Measurements from ENCODE around the gene GAS2L2.

Gene GAS2L2

GRCh38 chr17:35730400-35731005 is 22.5 kb downstream of the GAS2L2 start:
- no peak overlapping the region for H4K8ac ChIP-seq (ENCODE audit: low read length)
- no peak overlapping the region for H3K23ac ChIP-seq (ENCODE audit: low read length in 2 of 2)
- no peak overlapping the region for H2BK15ac ChIP-seq (ENCODE audit: low read depth, poor library complexity, severe bottlenecking)
- WGBS: 72% methylated on average over 10 of the region's 10 CpGs
- H2BK5ac ChIP-seq (ENCODE audit: low read depth, low read length, poor library complexity, severe bottlenecking): no peak overlapping the region
- peaks cover 10 to 15% of the 10 kb centered on the region in 2 experiments for H3K36me3 ChIP-seq (ENCODE audit: control insufficient read depth in 1 of 2, insufficient read depth in 2 of 2, low read depth in 1 of 2, low read length in 2 of 2)
- H2AFZ ChIP-seq (ENCODE audit: low read depth, low read length): no peak overlapping the region
- DNase-seq: no peak
- peaks cover 35% of the 10 kb centered on the region for H3K4me1 ChIP-seq (ENCODE audit: control insufficient read depth, insufficient read depth, low read depth, low read length)
- H2BK12ac ChIP-seq (ENCODE audit: low read length in 2 of 2): no peak overlapping the region
- no peak overlapping the region for H2BK120ac ChIP-seq (ENCODE audit: low read depth, low read length)
- H3K18ac ChIP-seq (ENCODE audit: low read depth in 1 of 2, low read length in 2 of 2): no peak overlapping the region
- no peak overlapping the region for H4K91ac ChIP-seq (ENCODE audit: low read length)
- H3K4me3 ChIP-seq (ENCODE audit: insufficient read depth in 1 of 2, low read depth in 1 of 2, low read length in 2 of 2): peak overlapping the region in 1 of 2 experiments; percentile 69
- H3K14ac ChIP-seq (ENCODE audit: low read length in 2 of 2): no peak overlapping the region
- no peak overlapping the region for H3K27ac ChIP-seq (ENCODE audit: low read length, poor library complexity, severe bottlenecking)
- no peak overlapping the region for H3K9ac ChIP-seq (ENCODE audit: low read length)
- no peak overlapping the region for H3K4ac ChIP-seq (ENCODE audit: low read depth in 1 of 2, low read length in 2 of 2)
- peaks cover 0 to 42% of the 10 kb centered on the region in 2 experiments for H3K27me3 ChIP-seq (ENCODE audit: control insufficient read depth in 1 of 2, insufficient read depth in 1 of 2, low read length in 2 of 2)
- peaks cover 7% of the 10 kb centered on the region for H3K79me1 ChIP-seq (replicated peaks; ENCODE audit: low read length, poor library complexity, severe bottlenecking)
- no peak overlapping the region for H3K4me2 ChIP-seq (ENCODE audit: low read length, poor library complexity, severe bottlenecking)
- H2AK5ac ChIP-seq (ENCODE audit: low read length, severe bottlenecking): no peak overlapping the region
- no peaks in the 10 kb centered on the region for H3K9me3 ChIP-seq (ENCODE audit: control insufficient read depth, low read length)

- no peak for DNase-seq
- Histone ChIP-seq H2BK12ac (ENCODE audit: low read length in 2 of 2) (no peak overlapping the region), H2BK120ac (ENCODE audit: low read depth, low read length) (no peak overlapping the region), H2BK15ac (ENCODE audit: low read depth, poor library complexity, severe bottlenecking) (no peak overlapping the region), H3K23ac (ENCODE audit: low read length in 2 of 2) (no peak overlapping the region), H3K18ac (ENCODE audit: low read depth in 1 of 2, low read length in 2 of 2) (no peak overlapping the region), H3K4me1 (ENCODE audit: control insufficient read depth, insufficient read depth, low read depth, low read length) (peaks cover 39% of the 10 kb centered on the region), H3K27ac (ENCODE audit: low read length, poor library complexity, severe bottlenecking) (no peak overlapping the region), H2AFZ (ENCODE audit: low read depth, low read length) (no peak overlapping the region), H3K4me3 (ENCODE audit: insufficient read depth in 1 of 2, low read depth in 1 of 2, low read length in 2 of 2) (no peak overlapping the region), H3K4ac (ENCODE audit: low read depth in 1 of 2, low read length in 2 of 2) (peak overlapping the region in 1 of 2 experiments; percentile 35), H3K27me3 (ENCODE audit: control insufficient read depth in 1 of 2, insufficient read depth in 1 of 2, low read length in 2 of 2) (peaks cover 0 to 38% of the 10 kb centered on the region in 2 experiments), H4K8ac (ENCODE audit: low read length) (no peak overlapping the region), H3K79me1 (replicated peaks; ENCODE audit: low read length, poor library complexity, severe bottlenecking) (peaks cover 9% of the 10 kb centered on the region), H2BK5ac (ENCODE audit: low read depth, low read length, poor library complexity, severe bottlenecking) (no peak overlapping the region), H3K4me2 (ENCODE audit: low read length, poor library complexity, severe bottlenecking) (no peak overlapping the region), H4K91ac (ENCODE audit: low read length) (no peak overlapping the region), H3K36me3 (ENCODE audit: control insufficient read depth in 1 of 2, insufficient read depth in 2 of 2, low read depth in 1 of 2, low read length in 2 of 2) (peaks cover 16 to 26% of the 10 kb centered on the region in 2 experiments), H3K14ac (ENCODE audit: low read length in 2 of 2) (no peak overlapping the region), H2AK5ac (ENCODE audit: low read length, severe bottlenecking) (no peak overlapping the region), H3K9me3 (ENCODE audit: control insufficient read depth, low read length) (no peaks in the 10 kb centered on the region), H3K9ac (ENCODE audit: low read length) (no peak overlapping the region)
- WGBS: 63% methylated on average over 4 of the region's 4 CpGs
Measured at GRCh38 chr17:35729405-35729833, 23.6 kb downstream of the GAS2L2 start.

GRCh38 chr17:35728551-35728950 is 24.5 kb downstream of the GAS2L2 start:
- no peak overlapping the region for H3K27ac ChIP-seq (ENCODE audit: low read length, poor library complexity, severe bottlenecking)
- no peak overlapping the region for H3K23ac ChIP-seq (ENCODE audit: low read length in 2 of 2)
- H3K14ac ChIP-seq (ENCODE audit: low read length in 2 of 2): no peak overlapping the region
- no peak overlapping the region for H2BK120ac ChIP-seq (ENCODE audit: low read depth, low read length)
- no peak overlapping the region for H3K4ac ChIP-seq (ENCODE audit: low read depth in 1 of 2, low read length in 2 of 2)
- H2AFZ ChIP-seq (ENCODE audit: low read depth, low read length): no peak overlapping the region
- H2AK5ac ChIP-seq (ENCODE audit: low read length, severe bottlenecking): peak overlapping the region; percentile 20
- H4K8ac ChIP-seq (ENCODE audit: low read length): peak overlapping the region; percentile 9
- 91% methylated on average over 2 of the region's 3 CpGs for WGBS
- peaks cover 10% of the 10 kb centered on the region for H3K79me1 ChIP-seq (replicated peaks; ENCODE audit: low read length, poor library complexity, severe bottlenecking)
- H2BK15ac ChIP-seq (ENCODE audit: low read depth, poor library complexity, severe bottlenecking): no peak overlapping the region
- peaks cover 0 to 30% of the 10 kb centered on the region in 2 experiments for H3K27me3 ChIP-seq (ENCODE audit: control insufficient read depth in 1 of 2, insufficient read depth in 1 of 2, low read length in 2 of 2)
- no peak overlapping the region for H3K4me2 ChIP-seq (ENCODE audit: low read length, poor library complexity, severe bottlenecking)
- no peak for DNase-seq
- H3K36me3 ChIP-seq (ENCODE audit: control insufficient read depth in 1 of 2, insufficient read depth in 2 of 2, low read depth in 1 of 2, low read length in 2 of 2): peaks cover 15 to 35% of the 10 kb centered on the region in 2 experiments
- no peak overlapping the region for H3K4me3 ChIP-seq (ENCODE audit: insufficient read depth in 1 of 2, low read depth in 1 of 2, low read length in 2 of 2)
- H3K9ac ChIP-seq (ENCODE audit: low read length): no peak overlapping the region
- H3K4me1 ChIP-seq (ENCODE audit: control insufficient read depth, insufficient read depth, low read depth, low read length): peaks cover 38% of the 10 kb centered on the region
- H4K91ac ChIP-seq (ENCODE audit: low read length): no peak overlapping the region
- no peaks in the 10 kb centered on the region for H3K9me3 ChIP-seq (ENCODE audit: control insufficient read depth, low read length)
- peak overlapping the region in 1 of 2 experiments; percentile 31 for H2BK12ac ChIP-seq (ENCODE audit: low read length in 2 of 2)
- peak overlapping the region; percentile 11 to 29 for H3K18ac ChIP-seq (ENCODE audit: low read depth in 1 of 2, low read length in 2 of 2)
- no peak overlapping the region for H2BK5ac ChIP-seq (ENCODE audit: low read depth, low read length, poor library complexity, severe bottlenecking)

GRCh38 chr17:35727635-35728034 is 25.4 kb downstream of the GAS2L2 start:
- 91% methylated on average over 5 of the region's 5 CpGs for WGBS
- no peak overlapping the region for H3K4ac ChIP-seq (ENCODE audit: low read depth in 1 of 2, low read length in 2 of 2)
- H3K27ac ChIP-seq (ENCODE audit: low read length, poor library complexity, severe bottlenecking): no peak overlapping the region
- DNase-seq: no peak
- no peak overlapping the region for H3K4me2 ChIP-seq (ENCODE audit: low read length, poor library complexity, severe bottlenecking)
- peaks cover 15 to 44% of the 10 kb centered on the region in 2 experiments for H3K36me3 ChIP-seq (ENCODE audit: control insufficient read depth in 1 of 2, insufficient read depth in 2 of 2, low read depth in 1 of 2, low read length in 2 of 2)
- H3K27me3 ChIP-seq (ENCODE audit: control insufficient read depth in 1 of 2, insufficient read depth in 1 of 2, low read length in 2 of 2): peaks cover 0 to 21% of the 10 kb centered on the region in 2 experiments
- H4K91ac ChIP-seq (ENCODE audit: low read length): no peak overlapping the region
- no peak overlapping the region for H2BK5ac ChIP-seq (ENCODE audit: low read depth, low read length, poor library complexity, severe bottlenecking)
- H3K18ac ChIP-seq (ENCODE audit: low read depth in 1 of 2, low read length in 2 of 2): peak overlapping the region in 1 of 2 experiments; percentile 11
- H3K79me1 ChIP-seq (replicated peaks; ENCODE audit: low read length, poor library complexity, severe bottlenecking): peaks cover 10% of the 10 kb centered on the region
- no peak overlapping the region for H3K23ac ChIP-seq (ENCODE audit: low read length in 2 of 2)
- peak overlapping the region; percentile 69 for H2AK5ac ChIP-seq (ENCODE audit: low read length, severe bottlenecking)
- no peak overlapping the region for H2BK15ac ChIP-seq (ENCODE audit: low read depth, poor library complexity, severe bottlenecking)
- peaks cover 32% of the 10 kb centered on the region for H3K4me1 ChIP-seq (ENCODE audit: control insufficient read depth, insufficient read depth, low read depth, low read length)
- H2BK120ac ChIP-seq (ENCODE audit: low read depth, low read length): no peak overlapping the region
- no peak overlapping the region for H3K4me3 ChIP-seq (ENCODE audit: insufficient read depth in 1 of 2, low read depth in 1 of 2, low read length in 2 of 2)
- peak overlapping the region in 1 of 2 experiments; percentile 96 for H2BK12ac ChIP-seq (ENCODE audit: low read length in 2 of 2)
- no peak overlapping the region for H3K9ac ChIP-seq (ENCODE audit: low read length)
- no peak overlapping the region for H2AFZ ChIP-seq (ENCODE audit: low read depth, low read length)
- H4K8ac ChIP-seq (ENCODE audit: low read length): no peak overlapping the region
- no peak overlapping the region for H3K14ac ChIP-seq (ENCODE audit: low read length in 2 of 2)
- H3K9me3 ChIP-seq (ENCODE audit: control insufficient read depth, low read length): no peaks in the 10 kb centered on the region

All from mesenchymal stem cell (in vitro differentiated cells and primary cell).